HFFc6 (cell line): ENCODE results near the gene NEGR1. TPM values are rescaled to one million over a fixed set of nuclear protein-coding genes. Genes with fewer than 3 reads are reported as not detected.

Source experiments
- DNase-seq: peaks from one replicate; pipeline ENCODE4 v3.0.0-alpha.2; 2018
- H3K27ac Mint-ChIP-seq: 2 replicates; pipeline ENCODE4 v1.8.0; 2020; ENCODE audit warnings: mild to moderate bottlenecking, mixed read lengths
- H3K27me3 Mint-ChIP-seq: 2 replicates; pipeline ENCODE4 v1.8.0; 2021; ENCODE audit warnings: mild to moderate bottlenecking, moderate library complexity, mixed read lengths; ENCODE audit not compliant: insufficient read depth
- H3K36me3 Mint-ChIP-seq: 2 replicates; pipeline ENCODE4 v1.8.0; 2021; ENCODE audit warnings: low read depth, mixed read lengths
- H3K4me1 Mint-ChIP-seq: 2 replicates; pipeline ENCODE4 v1.8.0; 2020; ENCODE audit warnings: low read depth, mixed read lengths
- H3K4me3 Mint-ChIP-seq: 2 replicates; pipeline ENCODE4 v1.8.0; 2020; ENCODE audit warnings: mild to moderate bottlenecking, moderate library complexity, mixed read lengths
- H3K9me3 Mint-ChIP-seq: 2 replicates; pipeline ENCODE4 v1.8.0; 2020; ENCODE audit warnings: mild to moderate bottlenecking, mixed read lengths
- total RNA-seq, 6 experiments: library from RNA; stranded (reverse); fragmentation: NEBNext Ultra II Directional; extraction: Animal tissue kit (Norgen Biotek cat#: 25700); gene quantifications; 2 replicates in 1 of 6; 3 replicates in 5 of 6; pipeline ENCODE4 v1.2.3, GENCODE V29; 2021
- TF ChIP-seq, protein P1 (sequence below): fragments of 200-600 bp; sonication (generic); IDR thresholded peaks from 2 replicates; pipeline ENCODE4 v1.5.0; 2021; ENCODE audit warnings: antibody characterized with exemption, mild to moderate bottlenecking

NEGR1 gene
- total RNA-seq, 6 experiments from 2014 or later = 52.8 to 67.6 (median 64.6) TPM

DNA sequence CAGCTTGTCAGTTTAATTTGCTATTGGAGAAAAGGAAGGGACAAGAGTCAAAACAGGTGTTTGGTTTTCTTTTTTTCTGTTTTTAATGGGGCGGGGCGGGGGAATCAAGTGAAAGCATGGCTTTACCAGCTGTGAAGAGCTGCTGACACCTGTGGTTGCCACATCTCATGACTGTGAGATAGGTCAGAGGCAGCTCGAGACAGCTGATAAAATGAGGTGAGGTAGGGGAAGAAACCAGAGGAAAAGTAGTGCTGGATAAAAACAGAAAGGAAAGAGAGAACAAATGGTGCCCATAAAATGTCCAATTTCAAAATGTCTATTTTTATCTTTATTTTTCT lies 272.3 kb downstream of the NEGR1 start:
- Mint-ChIP-seq H3K4me3 (no peak overlapping the region), H3K27me3 (no peaks in the 10 kb centered on the region), H3K27ac (no peak overlapping the region), H3K4me1 (peaks cover 23% of the 10 kb centered on the region), H3K36me3 (no peaks in the 10 kb centered on the region), H3K9me3 (no peaks in the 10 kb centered on the region)
- TF ChIP-seq, protein P1, sequence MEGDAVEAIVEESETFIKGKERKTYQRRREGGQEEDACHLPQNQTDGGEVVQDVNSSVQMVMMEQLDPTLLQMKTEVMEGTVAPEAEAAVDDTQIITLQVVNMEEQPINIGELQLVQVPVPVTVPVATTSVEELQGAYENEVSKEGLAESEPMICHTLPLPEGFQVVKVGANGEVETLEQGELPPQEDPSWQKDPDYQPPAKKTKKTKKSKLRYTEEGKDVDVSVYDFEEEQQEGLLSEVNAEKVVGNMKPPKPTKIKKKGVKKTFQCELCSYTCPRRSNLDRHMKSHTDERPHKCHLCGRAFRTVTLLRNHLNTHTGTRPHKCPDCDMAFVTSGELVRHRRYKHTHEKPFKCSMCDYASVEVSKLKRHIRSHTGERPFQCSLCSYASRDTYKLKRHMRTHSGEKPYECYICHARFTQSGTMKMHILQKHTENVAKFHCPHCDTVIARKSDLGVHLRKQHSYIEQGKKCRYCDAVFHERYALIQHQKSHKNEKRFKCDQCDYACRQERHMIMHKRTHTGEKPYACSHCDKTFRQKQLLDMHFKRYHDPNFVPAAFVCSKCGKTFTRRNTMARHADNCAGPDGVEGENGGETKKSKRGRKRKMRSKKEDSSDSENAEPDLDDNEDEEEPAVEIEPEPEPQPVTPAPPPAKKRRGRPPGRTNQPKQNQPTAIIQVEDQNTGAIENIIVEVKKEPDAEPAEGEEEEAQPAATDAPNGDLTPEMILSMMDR = no peak
- DNase-seq = no peak

DNA sequence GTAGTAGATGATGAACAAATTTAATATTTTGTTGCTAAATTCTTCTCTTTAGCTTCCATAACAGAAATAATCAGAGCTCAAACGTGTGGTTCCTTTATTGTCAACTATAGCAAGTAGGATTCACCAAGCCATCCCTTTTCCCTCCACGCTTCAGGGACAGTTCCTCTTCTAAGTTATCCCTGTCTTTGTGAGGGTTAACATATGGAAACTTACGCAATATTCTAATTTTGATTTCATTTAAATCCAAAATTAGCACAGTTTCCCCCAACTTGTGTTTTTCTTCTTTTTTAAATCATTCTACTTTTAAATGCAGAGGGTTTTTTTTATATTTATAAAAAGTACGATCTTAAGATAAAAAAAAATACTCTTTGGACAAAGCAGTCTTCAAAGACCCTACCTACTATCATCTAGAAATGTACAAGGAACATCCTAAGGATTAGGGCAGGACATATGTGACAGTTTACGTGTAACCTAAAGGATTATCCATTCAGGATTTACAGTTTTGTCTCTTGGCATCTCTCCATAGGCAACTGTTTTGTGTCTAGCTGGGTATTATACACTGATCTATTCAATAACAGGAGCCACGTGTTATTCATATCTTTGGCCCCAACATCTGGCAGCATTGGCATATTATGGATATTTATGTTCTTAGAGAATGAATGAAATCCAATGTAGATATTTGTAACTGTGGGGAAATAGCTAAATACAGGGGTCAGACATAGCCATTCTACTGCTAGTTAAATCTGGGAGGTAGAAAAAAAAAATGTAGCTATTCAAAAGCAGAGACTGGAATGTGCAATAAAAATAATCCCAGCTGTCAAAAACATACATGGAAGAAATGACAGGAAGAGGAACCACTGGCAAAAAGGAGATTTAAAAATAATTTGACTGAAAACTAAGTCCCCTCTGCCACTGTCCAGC lies 272.9 kb downstream of the NEGR1 start:
- peaks cover 23% of the 10 kb centered on the region for H3K4me1 Mint-ChIP-seq
- no peak overlapping the region for H3K27ac Mint-ChIP-seq
- H3K36me3 Mint-ChIP-seq = no peaks in the 10 kb centered on the region
- no peaks in the 10 kb centered on the region for H3K27me3 Mint-ChIP-seq
- no peak for DNase-seq
- H3K9me3 Mint-ChIP-seq = no peaks in the 10 kb centered on the region
- TF ChIP-seq, protein P1 = no peak
- H3K4me3 Mint-ChIP-seq = no peak overlapping the region

DNA sequence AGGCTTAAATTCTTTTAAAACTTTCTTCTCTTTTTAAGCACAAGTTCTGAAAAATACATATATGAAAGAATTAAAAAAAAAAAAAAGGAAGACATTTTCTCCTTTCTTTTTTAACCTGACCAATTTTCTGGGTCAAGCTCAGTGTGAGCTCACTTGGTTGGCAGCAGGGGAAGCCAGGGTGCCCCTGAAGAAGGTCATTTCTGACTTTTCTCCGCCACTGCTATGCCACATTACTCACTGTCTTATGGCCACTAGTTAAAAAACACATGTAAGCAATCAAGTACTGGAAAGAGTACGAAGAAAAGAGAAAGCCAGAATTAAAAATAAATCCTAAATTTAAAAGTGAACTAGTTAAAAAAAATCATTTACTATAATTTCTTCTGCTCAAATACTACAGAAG lies 275.0 kb downstream of the NEGR1 start:
- H3K27ac Mint-ChIP-seq = no peak overlapping the region

DNA sequence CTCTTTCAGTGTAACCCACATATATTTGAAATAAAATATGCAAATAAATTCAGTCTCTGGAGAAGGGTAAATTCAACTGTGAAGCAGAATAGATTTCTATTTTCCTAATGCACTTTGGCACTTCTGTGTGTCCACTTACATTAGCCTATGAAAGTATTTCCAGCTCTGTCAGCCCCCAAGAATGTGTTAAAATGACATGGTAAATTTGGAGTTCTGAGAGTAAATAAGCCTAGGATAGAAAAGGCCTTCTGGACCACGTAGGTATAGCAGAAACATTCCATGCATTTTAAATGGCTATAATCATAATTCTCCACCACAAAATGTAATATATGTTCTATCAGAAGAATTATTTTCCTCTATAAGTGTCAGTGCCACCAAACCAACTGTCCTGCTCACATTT lies 276.2 kb downstream of the NEGR1 start:
- Mint-ChIP-seq H3K4me1 (peaks cover 23% of the 10 kb centered on the region), H3K4me3 (no peak overlapping the region), H3K36me3 (no peaks in the 10 kb centered on the region), H3K27ac (no peak overlapping the region), H3K27me3 (no peaks in the 10 kb centered on the region), H3K9me3 (no peaks in the 10 kb centered on the region)
- TF ChIP-seq, protein P1 = no peak
- DNase-seq = peak; percentile 18

More for the DNA sequence above, 275.0 kb downstream of the NEGR1 start:
- TF ChIP-seq, protein P1 = no peak
- no peak for DNase-seq
- no peaks in the 10 kb centered on the region for H3K9me3 Mint-ChIP-seq
- no peak overlapping the region for H3K4me3 Mint-ChIP-seq
- H3K27me3 Mint-ChIP-seq = no peaks in the 10 kb centered on the region
- no peaks in the 10 kb centered on the region for H3K36me3 Mint-ChIP-seq
- H3K4me1 Mint-ChIP-seq = peaks cover 23% of the 10 kb centered on the region

DNA sequence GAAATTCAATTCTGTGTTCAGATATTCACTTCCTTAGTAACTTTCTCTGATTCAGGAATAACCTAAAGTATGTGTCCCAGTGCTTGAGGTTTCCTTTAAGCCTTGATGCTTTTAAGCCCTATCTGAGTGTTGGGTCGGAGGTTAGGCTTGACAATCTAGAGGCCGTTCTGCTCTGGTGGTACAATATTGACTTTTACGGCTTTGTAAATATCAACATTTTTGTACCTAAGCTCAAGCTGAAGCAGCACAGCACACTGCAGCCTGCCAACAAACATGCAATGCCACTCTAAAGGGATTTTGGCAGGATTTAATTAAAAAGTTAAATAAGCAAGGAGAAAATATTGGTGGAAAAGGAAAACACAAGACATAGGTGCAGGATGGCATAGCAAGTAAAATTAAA lies 279.2 kb downstream of the NEGR1 start:
- no peaks in the 10 kb centered on the region for H3K27me3 Mint-ChIP-seq
- no peak overlapping the region for H3K4me3 Mint-ChIP-seq
- DNase-seq = no peak
- TF ChIP-seq, protein P1 = no peak
- H3K4me1 Mint-ChIP-seq = peaks cover 17% of the 10 kb centered on the region
- H3K9me3 Mint-ChIP-seq = no peaks in the 10 kb centered on the region
- no peak overlapping the region for H3K27ac Mint-ChIP-seq
- no peaks in the 10 kb centered on the region for H3K36me3 Mint-ChIP-seq
